KMS-11 (cell line): ENCODE results near the gene AK6.

ENCODE experiments used
- H2AFZ ChIP-seq: fragments of 200-600 bp; sonication (generic); 2 replicates; pipeline ENCODE4 v1.6.1; 2016; ENCODE audit warnings: antibody characterized with exemption, mixed run types, low read depth
- H3K27ac ChIP-seq: fragments of 200-600 bp; sonication (generic); 2 replicates; pipeline ENCODE4 v1.6.1; 2016; ENCODE audit warnings: mild to moderate bottlenecking, mixed run types
- H3K27me3 ChIP-seq: fragments of 200-600 bp; sonication (generic); 2 replicates; pipeline ENCODE4 v1.6.1; 2017; ENCODE audit warnings: mild to moderate bottlenecking, low read depth, mixed run types, moderate library complexity; ENCODE audit not compliant: insufficient read depth
- H3K36me3 ChIP-seq: fragments of 200-600 bp; sonication (generic); 2 replicates; pipeline ENCODE4 v1.6.1; 2017; ENCODE audit warnings: mild to moderate bottlenecking, mixed run types; ENCODE audit not compliant: insufficient read depth
- H3K4me1 ChIP-seq: fragments of 200-600 bp; sonication (generic); 2 replicates; pipeline ENCODE4 v1.6.1; 2016; ENCODE audit warnings: mild to moderate bottlenecking, low read depth, mixed run types; ENCODE audit not compliant: poor library complexity, severe bottlenecking
- H3K4me2 ChIP-seq: fragments of 200-600 bp; sonication (generic); 2 replicates; pipeline ENCODE4 v1.7.0; 2016; ENCODE audit warnings: mild to moderate bottlenecking, mixed run types
- H3K4me3 ChIP-seq: fragments of 200-600 bp; sonication (generic); IDR thresholded peaks from 2 replicates; pipeline ENCODE4 v1.6.1; 2017; ENCODE audit warnings: low read depth, low read length, mixed read lengths; ENCODE audit not compliant: insufficient read depth
- H3K79me2 ChIP-seq: fragments of 200-600 bp; sonication (generic); 2 replicates; pipeline ENCODE4 v1.6.1; 2016; ENCODE audit warnings: low read depth, mixed run types; ENCODE audit not compliant: insufficient read depth
- H3K9ac ChIP-seq: fragments of 200-600 bp; sonication (generic); 2 replicates; pipeline ENCODE4 v1.6.1; 2016; ENCODE audit warnings: mild to moderate bottlenecking, mixed run types
- H4K20me1 ChIP-seq: fragments of 200-600 bp; sonication (generic); 2 replicates; pipeline ENCODE4 v1.6.1; 2016; ENCODE audit warnings: mild to moderate bottlenecking, mixed run types; ENCODE audit not compliant: insufficient read depth
- TF ChIP-seq, protein P1 (sequence below): fragments of 200-600 bp; sonication (generic); conservative IDR thresholded peaks from 2 replicates; pipeline ENCODE4 v1.6.1; 2017; ENCODE audit warnings: low read depth, mild to moderate bottlenecking, antibody characterized with exemption, low read length, moderate library complexity, mixed read lengths

AK6 gene

DNA sequence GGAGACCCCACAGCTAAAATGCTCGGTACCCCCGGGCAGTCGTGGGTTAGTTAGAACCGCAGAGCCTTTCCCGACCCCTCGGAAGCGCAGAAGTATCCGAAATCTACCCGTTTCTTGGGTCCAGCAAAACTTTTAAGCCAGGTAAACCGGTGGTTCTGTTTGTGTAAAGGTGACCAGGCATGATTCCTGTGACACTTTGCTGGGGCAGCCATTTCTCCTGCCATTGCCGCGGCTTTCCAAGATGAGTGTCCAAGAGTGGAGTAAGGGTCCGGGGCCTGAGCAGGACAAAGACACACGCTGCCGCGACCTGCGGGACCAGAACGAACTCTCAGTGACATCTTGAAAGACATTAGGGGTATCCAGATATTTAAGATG is 46.3 kb upstream of the AK6 start:
- Histone ChIP-seq H3K4me3 (no peak overlapping the region), H3K4me2 (peak overlapping the region; percentile 58), H3K4me1 (no peaks in the 10 kb centered on the region), H3K79me2 (no peaks in the 10 kb centered on the region), H2AFZ (peak overlapping the region; percentile 53; the same call in 1 of the 2 replicates), H3K27me3 (no peaks in the 10 kb centered on the region), H3K36me3 (no peaks in the 10 kb centered on the region), H3K9ac (peak overlapping the region; percentile 38; the same call in 1 of the 2 replicates), H3K27ac (no peak overlapping the region), H4K20me1 (no peaks in the 10 kb centered on the region)
- TF ChIP-seq, protein P1, sequence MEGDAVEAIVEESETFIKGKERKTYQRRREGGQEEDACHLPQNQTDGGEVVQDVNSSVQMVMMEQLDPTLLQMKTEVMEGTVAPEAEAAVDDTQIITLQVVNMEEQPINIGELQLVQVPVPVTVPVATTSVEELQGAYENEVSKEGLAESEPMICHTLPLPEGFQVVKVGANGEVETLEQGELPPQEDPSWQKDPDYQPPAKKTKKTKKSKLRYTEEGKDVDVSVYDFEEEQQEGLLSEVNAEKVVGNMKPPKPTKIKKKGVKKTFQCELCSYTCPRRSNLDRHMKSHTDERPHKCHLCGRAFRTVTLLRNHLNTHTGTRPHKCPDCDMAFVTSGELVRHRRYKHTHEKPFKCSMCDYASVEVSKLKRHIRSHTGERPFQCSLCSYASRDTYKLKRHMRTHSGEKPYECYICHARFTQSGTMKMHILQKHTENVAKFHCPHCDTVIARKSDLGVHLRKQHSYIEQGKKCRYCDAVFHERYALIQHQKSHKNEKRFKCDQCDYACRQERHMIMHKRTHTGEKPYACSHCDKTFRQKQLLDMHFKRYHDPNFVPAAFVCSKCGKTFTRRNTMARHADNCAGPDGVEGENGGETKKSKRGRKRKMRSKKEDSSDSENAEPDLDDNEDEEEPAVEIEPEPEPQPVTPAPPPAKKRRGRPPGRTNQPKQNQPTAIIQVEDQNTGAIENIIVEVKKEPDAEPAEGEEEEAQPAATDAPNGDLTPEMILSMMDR, result no peak

DNA sequence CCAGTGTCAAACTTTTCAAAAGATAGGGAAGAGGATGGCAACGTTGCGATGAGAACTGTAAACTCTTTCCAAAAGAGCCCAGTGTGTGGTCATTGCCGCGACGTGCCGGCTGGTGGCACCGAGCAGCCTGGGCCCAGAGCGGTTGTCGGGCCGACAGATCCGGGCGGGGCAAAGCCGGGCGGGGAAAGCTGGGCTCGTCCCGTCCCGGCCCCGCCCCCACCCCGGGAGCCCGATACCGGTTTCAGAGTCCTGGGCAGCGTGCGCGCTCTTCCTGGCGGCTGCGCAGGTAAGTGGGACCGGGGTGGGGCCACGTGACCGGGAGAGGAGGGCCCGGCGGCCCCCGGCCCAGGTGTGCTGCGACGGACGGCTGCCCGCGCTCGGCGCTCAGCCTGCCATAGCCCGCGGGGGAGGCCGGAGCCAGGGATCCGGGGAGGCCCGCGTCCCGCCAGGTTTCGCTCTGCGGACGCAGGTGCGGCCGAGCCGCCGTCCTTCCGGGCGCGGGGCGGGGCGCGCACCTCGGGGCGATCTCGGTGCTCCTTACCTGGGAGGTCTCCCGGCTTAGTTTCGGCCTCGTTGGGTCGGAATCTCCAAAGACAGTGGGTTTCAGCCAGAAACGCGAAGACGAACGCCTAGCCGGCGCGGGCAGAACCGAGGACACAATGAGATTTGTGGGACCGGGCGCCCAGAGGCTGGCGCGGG is 45.7 kb upstream of the AK6 start, which contains the start of gene MARVELD2:
Gene MARVELD2 (plus strand): TSS at position 232 of the 699 bp plus-strand sequence. CDS start 4,270 bp downstream, outside the sequence.
- Histone ChIP-seq H2AFZ (peak within 1 kb of the TSS; percentile 53; the same call in 1 of the 2 replicates), H3K9ac (peak within 1 kb of the TSS; percentile 38; the same call in 1 of the 2 replicates), H3K36me3 (no peaks in the 10 kb centered on the region), H3K4me2 (peak within 1 kb of the TSS; percentile 58), H4K20me1 (no peaks in the 10 kb centered on the region), H3K27me3 (no peaks in the 10 kb centered on the region), H3K4me3 (no peak within 1 kb of the TSS), H3K4me1 (no peaks in the 10 kb centered on the region), H3K79me2 (no peaks in the 10 kb centered on the region), H3K27ac (no peak within 1 kb of the TSS)
- TF ChIP-seq, protein P1, result no peak

DNA sequence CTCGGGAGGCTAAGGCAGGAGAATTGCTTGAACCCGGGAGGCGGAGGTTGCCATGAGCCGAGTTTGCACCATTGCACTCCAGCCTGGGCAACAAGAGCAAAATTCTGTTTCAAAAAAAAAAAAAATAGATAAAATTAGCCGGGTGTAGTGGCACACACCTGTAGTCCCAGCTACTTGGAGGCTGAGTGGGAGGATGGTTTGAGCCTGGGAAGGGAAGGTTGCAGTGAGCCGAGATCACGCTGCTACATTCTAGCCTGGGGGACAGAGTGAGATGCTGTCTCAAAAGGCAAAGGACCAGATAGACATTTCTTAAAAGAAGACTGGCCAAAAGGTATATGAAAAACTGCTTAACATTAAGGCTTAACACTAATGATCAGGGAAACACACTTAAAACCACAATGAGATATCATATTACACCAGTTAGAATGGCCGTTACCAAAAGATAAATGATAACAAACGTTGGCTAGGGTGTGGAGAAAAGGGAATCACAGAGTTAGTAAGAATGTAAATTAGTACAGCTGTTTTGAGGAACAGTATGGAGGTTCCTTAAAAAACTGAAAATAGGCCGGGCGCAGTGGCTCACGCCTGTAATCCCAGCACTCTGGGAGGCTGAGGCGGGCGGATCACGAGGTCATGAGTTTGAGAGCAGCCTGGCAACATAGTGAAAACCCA is 35.5 kb upstream of the AK6 start:
- Histone ChIP-seq H3K36me3 (no peaks in the 10 kb centered on the region), H2AFZ (no peak overlapping the region), H3K79me2 (no peaks in the 10 kb centered on the region), H4K20me1 (no peaks in the 10 kb centered on the region), H3K27ac (peak overlapping the region; percentile 7; the same call in 1 of the 2 replicates), H3K9ac (no peak overlapping the region; the same call in 1 of the 2 replicates), H3K4me3 (no peak overlapping the region), H3K4me1 (peaks cover 29% of the 10 kb centered on the region), H3K27me3 (no peaks in the 10 kb centered on the region), H3K4me2 (peak overlapping the region; percentile 29)
- TF ChIP-seq, protein P1, result no peak

DNA sequence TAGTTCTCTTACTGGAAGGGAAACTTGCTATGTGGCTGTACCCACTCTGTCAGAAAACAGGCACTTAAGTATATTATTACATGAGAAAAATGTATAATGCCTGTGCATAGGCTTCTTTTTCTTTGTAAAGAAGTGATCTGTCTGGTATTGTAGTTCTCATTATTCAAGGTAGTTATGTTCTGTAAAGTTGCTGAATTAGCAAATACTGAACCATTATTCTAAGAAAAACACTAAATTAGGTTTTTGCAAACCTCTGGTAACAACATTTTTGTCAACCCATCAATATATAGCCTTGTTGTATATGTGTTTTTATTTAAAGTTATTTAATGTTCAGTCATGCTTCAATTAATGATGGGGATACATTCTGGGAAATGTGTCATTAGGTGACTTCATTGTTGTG is 9.1 kb upstream of the AK6 start:
- no peaks in the 10 kb centered on the region for H3K27me3 ChIP-seq
- H4K20me1 ChIP-seq, result no peaks in the 10 kb centered on the region
- H3K9ac ChIP-seq, result no peak overlapping the region
- H3K36me3 ChIP-seq, result no peaks in the 10 kb centered on the region
- H3K27ac ChIP-seq, result no peak overlapping the region
- no peaks in the 10 kb centered on the region for H3K4me1 ChIP-seq
- no peak overlapping the region for H3K4me3 ChIP-seq
- no peak overlapping the region for H3K4me2 ChIP-seq
- no peak overlapping the region for H2AFZ ChIP-seq
- TF ChIP-seq, protein P1, result no peak
- H3K79me2 ChIP-seq, result no peaks in the 10 kb centered on the region
